SU-DHL-6 (cell line): Measurements from ENCODE around the gene RELN.

Experiments used
- H2AFZ ChIP-seq: fragments of 200-600 bp; sonication (generic); 2 replicates; pipeline ENCODE4 v1.6.1; 2014; ENCODE audit warnings: low read depth, mild to moderate bottlenecking, moderate library complexity, mixed read lengths, antibody characterized with exemption, low read length; ENCODE audit not compliant: severe bottlenecking
- H3F3A ChIP-seq: fragments of 200-600 bp; shearing (Covaris generic); 2 replicates; pipeline ENCODE4 v1.6.0; 2016; ENCODE audit warnings: antibody characterized with exemption, mild to moderate bottlenecking; ENCODE audit not compliant: insufficient read depth
- H3K27ac ChIP-seq: fragments of 200-600 bp; sonication (generic); 2 replicates; pipeline ENCODE4 v1.5.1; 2016; ENCODE audit warnings: low read depth, mild to moderate bottlenecking, low read length, moderate library complexity, mixed read lengths
- H3K27me3 ChIP-seq: fragments of 200-600 bp; sonication (generic), shearing (Covaris generic); 2 replicates; pipeline ENCODE4 v1.6.0; 2014; ENCODE audit warnings: mild to moderate bottlenecking, low read length
- H3K36me3 ChIP-seq: fragments of 200-600 bp; sonication (generic); 2 replicates; pipeline ENCODE4 v1.6.1; 2014; ENCODE audit warnings: mild to moderate bottlenecking, low read length, mixed read lengths
- H3K4me2 ChIP-seq: fragments of 300-600, 200-600 bp; shearing (Covaris generic), sonication (generic); 2 replicates; pipeline ENCODE4 v1.6.0; 2014; ENCODE audit warnings: low read length, low read depth, mild to moderate bottlenecking; ENCODE audit not compliant: poor library complexity, severe bottlenecking
- H3K4me3 ChIP-seq: fragments of 200-600 bp; sonication (generic); 2 replicates; pipeline ENCODE4 v1.5.1; 2014; ENCODE audit warnings: antibody characterized with exemption, low read length, mild to moderate bottlenecking, mixed read lengths; ENCODE audit not compliant: insufficient read depth, poor library complexity, severe bottlenecking
- H3K79me2 ChIP-seq: fragments of 200-600 bp; sonication (generic); 2 replicates; pipeline ENCODE4 v1.6.1; 2014; ENCODE audit warnings: mild to moderate bottlenecking, low read length, moderate library complexity; ENCODE audit not compliant: insufficient read depth
- H3K9ac ChIP-seq: fragments of 200-600 bp; sonication (generic); 2 replicates; pipeline ENCODE4 v1.7.0; 2014; ENCODE audit warnings: mild to moderate bottlenecking, low read length
- H3K9me2 ChIP-seq: fragments of 200-600 bp; sonication (generic); replicated peaks from 2 replicates; pipeline ENCODE4 v1.6.1; 2014; ENCODE audit warnings: low read length; ENCODE audit not compliant: insufficient read depth
- H3K9me3 ChIP-seq: fragments of 200-600 bp; sonication (generic); 2 replicates; pipeline ENCODE4 v1.6.1; 2014; ENCODE audit warnings: low read length, mixed read lengths; ENCODE audit not compliant: insufficient read depth
- H4K20me1 ChIP-seq: fragments of 200-600 bp; sonication (generic); 2 replicates; pipeline ENCODE4 v1.6.1; 2014; ENCODE audit warnings: low read depth, mild to moderate bottlenecking, antibody characterized with exemption, low read length, moderate library complexity, mixed read lengths
- EZH2phosphoT487 ChIP-seq: fragments of 200-600 bp; sonication (generic), shearing (Covaris generic); conservative IDR thresholded peaks from 2 replicates; pipeline ENCODE4 v1.6.1; 2018; ENCODE audit warnings: mild to moderate bottlenecking, antibody characterized with exemption, low read length, moderate library complexity, mixed read lengths
- TF ChIP-seq, protein P1 (sequence below): fragments of 200-600 bp; sonication (generic); IDR thresholded peaks from one replicate; pipeline ENCODE4 v1.5.1; 2017; ENCODE audit warnings: antibody characterized with exemption, mild to moderate bottlenecking, low read length, moderate library complexity; ENCODE audit not compliant: insufficient read depth, poor library complexity, severe bottlenecking

RELN gene

DNA sequence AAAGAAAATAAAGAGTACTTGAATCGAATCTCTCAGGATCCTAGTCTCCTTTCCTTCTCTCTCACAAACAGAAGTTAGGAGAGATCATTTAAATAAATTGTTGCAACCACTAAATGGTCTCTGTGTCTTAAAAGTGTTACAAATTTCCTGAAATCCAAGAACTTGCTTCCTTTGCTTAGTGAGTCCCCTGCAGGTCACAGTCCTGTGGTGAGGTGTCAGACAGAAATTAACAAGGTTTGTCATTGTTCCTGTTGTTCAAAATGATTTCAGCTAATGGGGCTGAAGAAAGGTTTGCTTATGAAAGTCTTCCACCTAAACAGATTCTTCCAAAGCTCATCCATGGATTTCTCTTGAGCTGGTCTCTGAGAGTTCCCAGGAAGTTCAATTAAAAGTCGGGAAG lies 391.9 kb downstream of the RELN start:
- Histone ChIP-seq H3K4me3 (no peak overlapping the region), H3K9ac (no peak overlapping the region), H3K36me3 (no peaks in the 10 kb centered on the region), H3K9me3 (no peaks in the 10 kb centered on the region), H3K9me2 (no peaks in the 10 kb centered on the region), H4K20me1 (no peaks in the 10 kb centered on the region), H3K27ac (no peak overlapping the region), H3K4me2 (no peak overlapping the region), H3K27me3 (no peaks in the 10 kb centered on the region), H3K79me2 (no peaks in the 10 kb centered on the region), H3F3A (no peaks in the 10 kb centered on the region), H2AFZ (no peak overlapping the region)
- no peak for TF ChIP-seq EZH2phosphoT487
- TF ChIP-seq, protein P1, sequence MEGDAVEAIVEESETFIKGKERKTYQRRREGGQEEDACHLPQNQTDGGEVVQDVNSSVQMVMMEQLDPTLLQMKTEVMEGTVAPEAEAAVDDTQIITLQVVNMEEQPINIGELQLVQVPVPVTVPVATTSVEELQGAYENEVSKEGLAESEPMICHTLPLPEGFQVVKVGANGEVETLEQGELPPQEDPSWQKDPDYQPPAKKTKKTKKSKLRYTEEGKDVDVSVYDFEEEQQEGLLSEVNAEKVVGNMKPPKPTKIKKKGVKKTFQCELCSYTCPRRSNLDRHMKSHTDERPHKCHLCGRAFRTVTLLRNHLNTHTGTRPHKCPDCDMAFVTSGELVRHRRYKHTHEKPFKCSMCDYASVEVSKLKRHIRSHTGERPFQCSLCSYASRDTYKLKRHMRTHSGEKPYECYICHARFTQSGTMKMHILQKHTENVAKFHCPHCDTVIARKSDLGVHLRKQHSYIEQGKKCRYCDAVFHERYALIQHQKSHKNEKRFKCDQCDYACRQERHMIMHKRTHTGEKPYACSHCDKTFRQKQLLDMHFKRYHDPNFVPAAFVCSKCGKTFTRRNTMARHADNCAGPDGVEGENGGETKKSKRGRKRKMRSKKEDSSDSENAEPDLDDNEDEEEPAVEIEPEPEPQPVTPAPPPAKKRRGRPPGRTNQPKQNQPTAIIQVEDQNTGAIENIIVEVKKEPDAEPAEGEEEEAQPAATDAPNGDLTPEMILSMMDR: no peak

DNA sequence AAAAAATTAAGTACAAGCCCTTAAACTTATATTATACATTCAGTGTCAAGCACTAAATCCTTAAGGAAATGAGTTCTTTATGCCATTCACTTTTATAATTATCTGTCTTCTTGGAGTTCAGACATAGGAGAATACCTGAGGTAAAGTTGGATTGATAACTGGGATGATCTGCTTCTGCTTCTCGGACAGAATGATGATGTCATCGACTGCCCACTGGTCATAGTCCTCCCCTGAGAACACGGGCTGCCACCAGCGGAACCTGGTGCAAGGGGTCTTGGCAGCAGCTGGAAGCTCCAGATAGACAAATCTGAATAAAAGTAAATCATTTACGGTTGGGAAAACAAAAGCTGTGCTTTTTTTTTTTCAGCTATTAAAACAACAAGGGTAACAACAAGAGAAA lies 395.3 kb downstream of the RELN start:
- H3K4me3 ChIP-seq: no peak overlapping the region
- no peaks in the 10 kb centered on the region for H3K36me3 ChIP-seq
- no peak overlapping the region for H3K27ac ChIP-seq
- no peaks in the 10 kb centered on the region for H3K27me3 ChIP-seq
- H3F3A ChIP-seq: no peaks in the 10 kb centered on the region
- no peak for TF ChIP-seq EZH2phosphoT487
- TF ChIP-seq, protein P1: no peak
- H3K9ac ChIP-seq: no peak overlapping the region
- no peaks in the 10 kb centered on the region for H3K9me3 ChIP-seq
- H2AFZ ChIP-seq: no peak overlapping the region
- no peaks in the 10 kb centered on the region for H4K20me1 ChIP-seq
- H3K4me2 ChIP-seq: no peak overlapping the region
- no peaks in the 10 kb centered on the region for H3K9me2 ChIP-seq
- H3K79me2 ChIP-seq: no peaks in the 10 kb centered on the region

DNA sequence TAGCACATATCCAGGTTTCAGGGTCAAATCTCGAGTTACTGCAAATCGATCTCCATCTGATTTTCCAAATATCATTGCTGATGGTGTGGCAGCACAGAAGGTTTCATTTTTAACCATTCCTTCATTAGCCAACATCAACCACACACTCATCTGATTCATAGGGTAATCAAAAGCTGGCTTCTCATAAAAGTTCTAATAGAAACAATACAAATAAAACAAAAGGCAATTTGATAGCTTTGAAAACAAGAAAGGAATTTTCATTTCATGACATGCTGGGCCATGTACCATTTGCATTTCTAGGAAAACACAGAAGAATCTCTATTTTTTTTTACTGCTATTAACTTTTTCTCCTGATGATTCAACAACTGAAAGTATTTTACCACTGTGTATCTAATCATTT lies 395.8 kb downstream of the RELN start:
- Histone ChIP-seq H3K9me3 (no peaks in the 10 kb centered on the region), H3K4me2 (no peak overlapping the region), H3K9ac (no peak overlapping the region), H3K27ac (no peak overlapping the region), H3K79me2 (no peaks in the 10 kb centered on the region), H3F3A (no peaks in the 10 kb centered on the region), H4K20me1 (no peaks in the 10 kb centered on the region), H3K4me3 (no peak overlapping the region), H3K9me2 (no peaks in the 10 kb centered on the region), H3K36me3 (no peaks in the 10 kb centered on the region), H3K27me3 (no peaks in the 10 kb centered on the region), H2AFZ (no peak overlapping the region)
- TF ChIP-seq, protein P1: no peak
- no peak for TF ChIP-seq EZH2phosphoT487
